RWPE2 (cell line): ENCODE measurements around the gene ARHGAP15.

ENCODE experiments used
- ATAC-seq: fragments of 200-7000 bp; cut with Tn5 transposase; 3 replicates; pipeline ENCODE4 v1.9.1; 2021; ENCODE audit warnings: low read depth
- DNase-seq: peaks from one replicate; pipeline ENCODE4 v3.0.0-alpha.2; 2020; ENCODE audit warnings: low spot score
- H3K27ac ChIP-seq: fragments of 450-650 bp; 2 replicates; pipeline ENCODE4 v1.5.1; 2017; ENCODE audit warnings: mild to moderate bottlenecking; ENCODE audit not compliant: poor library complexity, severe bottlenecking
- H3K27me3 ChIP-seq: fragments of 250-450 bp; sonication (Bioruptor Pico); 2 replicates; pipeline ENCODE4 v1.5.1; 2021; ENCODE audit warnings: mild to moderate bottlenecking, moderate library complexity; ENCODE audit not compliant: insufficient read depth, poor library complexity, severe bottlenecking
- H3K36me3 ChIP-seq: fragments of 250-450 bp; sonication (Bioruptor Pico); 2 replicates; pipeline ENCODE4 v1.5.1; 2020; ENCODE audit warnings: low read depth, mild to moderate bottlenecking, moderate library complexity
- H3K4me1 ChIP-seq: fragments of 250-450 bp; sonication (Bioruptor Pico); 2 replicates; pipeline ENCODE4 v1.5.1; 2021; ENCODE audit warnings: mild to moderate bottlenecking, moderate library complexity; ENCODE audit not compliant: insufficient read depth, poor library complexity, severe bottlenecking
- H3K4me3 ChIP-seq: fragments of 250-450 bp; sonication (Bioruptor Pico); 2 replicates; pipeline ENCODE4 v1.5.1; 2021; ENCODE audit warnings: mild to moderate bottlenecking, moderate library complexity; ENCODE audit not compliant: severe bottlenecking
- H3K9me3 ChIP-seq: fragments of 250-450 bp; sonication (Bioruptor Pico); 2 replicates; pipeline ENCODE4 v1.5.1; 2021; ENCODE audit warnings: mild to moderate bottlenecking, moderate library complexity; ENCODE audit not compliant: severe bottlenecking
- TF ChIP-seq, protein P1 (sequence below): fragments of 450-650 bp; IDR thresholded peaks from one replicate; pipeline ENCODE4 v1.5.1; 2017; ENCODE audit warnings: mild to moderate bottlenecking, moderate library complexity; ENCODE audit not compliant: poor library complexity, severe bottlenecking

ARHGAP15 gene

DNA sequence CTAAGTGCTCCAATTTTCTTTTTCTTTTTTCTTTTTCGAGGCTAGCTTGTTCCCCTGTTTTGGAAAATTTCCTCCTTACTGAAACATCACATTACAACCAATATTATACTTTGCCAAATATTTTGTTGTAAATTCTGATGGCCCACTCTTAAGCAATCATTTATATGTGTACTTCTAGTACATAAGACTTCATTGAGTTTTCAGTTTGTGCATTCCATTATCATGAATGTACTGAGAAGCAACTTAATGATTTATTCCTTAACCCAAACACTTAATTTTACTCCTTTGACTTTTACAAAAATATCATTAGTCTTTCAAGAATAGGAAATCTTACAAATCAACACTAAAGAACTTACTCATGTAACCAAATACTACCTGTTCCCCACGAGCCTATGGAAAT, 242.4 kb downstream of the ARHGAP15 start:
- H3K36me3 ChIP-seq: no peaks in the 10 kb centered on the region
- no peaks in the 10 kb centered on the region for H3K27me3 ChIP-seq
- TF ChIP-seq, protein P1, sequence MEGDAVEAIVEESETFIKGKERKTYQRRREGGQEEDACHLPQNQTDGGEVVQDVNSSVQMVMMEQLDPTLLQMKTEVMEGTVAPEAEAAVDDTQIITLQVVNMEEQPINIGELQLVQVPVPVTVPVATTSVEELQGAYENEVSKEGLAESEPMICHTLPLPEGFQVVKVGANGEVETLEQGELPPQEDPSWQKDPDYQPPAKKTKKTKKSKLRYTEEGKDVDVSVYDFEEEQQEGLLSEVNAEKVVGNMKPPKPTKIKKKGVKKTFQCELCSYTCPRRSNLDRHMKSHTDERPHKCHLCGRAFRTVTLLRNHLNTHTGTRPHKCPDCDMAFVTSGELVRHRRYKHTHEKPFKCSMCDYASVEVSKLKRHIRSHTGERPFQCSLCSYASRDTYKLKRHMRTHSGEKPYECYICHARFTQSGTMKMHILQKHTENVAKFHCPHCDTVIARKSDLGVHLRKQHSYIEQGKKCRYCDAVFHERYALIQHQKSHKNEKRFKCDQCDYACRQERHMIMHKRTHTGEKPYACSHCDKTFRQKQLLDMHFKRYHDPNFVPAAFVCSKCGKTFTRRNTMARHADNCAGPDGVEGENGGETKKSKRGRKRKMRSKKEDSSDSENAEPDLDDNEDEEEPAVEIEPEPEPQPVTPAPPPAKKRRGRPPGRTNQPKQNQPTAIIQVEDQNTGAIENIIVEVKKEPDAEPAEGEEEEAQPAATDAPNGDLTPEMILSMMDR: no peak
- H3K9me3 ChIP-seq: peaks cover 4% of the 10 kb centered on the region
- no peak overlapping the region for H3K27ac ChIP-seq
- H3K4me1 ChIP-seq: no peaks in the 10 kb centered on the region
- DNase-seq (no peak), ATAC-seq (no peak)
- no peak overlapping the region for H3K4me3 ChIP-seq

DNA sequence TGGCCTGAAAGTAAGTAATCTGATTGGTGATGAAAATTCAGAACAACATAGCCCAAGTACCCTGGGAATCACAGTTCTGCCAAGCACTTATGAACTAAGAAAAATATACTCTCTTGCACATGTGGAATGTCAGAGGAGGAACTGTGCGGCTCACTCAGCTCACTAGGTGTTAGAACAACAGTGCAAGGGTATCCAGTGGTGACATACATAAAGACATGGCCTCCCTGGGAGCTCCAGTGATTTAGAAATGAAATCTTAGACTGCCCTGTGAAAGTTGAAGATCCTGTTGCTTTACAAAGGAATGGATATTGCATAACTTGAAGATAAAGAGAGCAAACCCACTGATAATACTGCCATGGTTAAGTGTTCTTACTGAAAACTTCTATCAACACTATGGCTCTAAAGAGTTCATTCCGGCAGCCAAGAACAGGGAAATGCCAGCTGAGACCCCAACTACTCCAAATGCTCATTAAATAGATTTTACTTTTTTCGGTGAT, 246.2 kb downstream of the ARHGAP15 start:
- Histone ChIP-seq H3K27me3 (no peaks in the 10 kb centered on the region), H3K9me3 (peaks cover 4% of the 10 kb centered on the region), H3K4me1 (no peaks in the 10 kb centered on the region), H3K4me3 (no peak overlapping the region), H3K27ac (no peak overlapping the region), H3K36me3 (no peaks in the 10 kb centered on the region)
- DNase-seq (no peak), ATAC-seq (no peak)
- TF ChIP-seq, protein P1: no peak

DNA sequence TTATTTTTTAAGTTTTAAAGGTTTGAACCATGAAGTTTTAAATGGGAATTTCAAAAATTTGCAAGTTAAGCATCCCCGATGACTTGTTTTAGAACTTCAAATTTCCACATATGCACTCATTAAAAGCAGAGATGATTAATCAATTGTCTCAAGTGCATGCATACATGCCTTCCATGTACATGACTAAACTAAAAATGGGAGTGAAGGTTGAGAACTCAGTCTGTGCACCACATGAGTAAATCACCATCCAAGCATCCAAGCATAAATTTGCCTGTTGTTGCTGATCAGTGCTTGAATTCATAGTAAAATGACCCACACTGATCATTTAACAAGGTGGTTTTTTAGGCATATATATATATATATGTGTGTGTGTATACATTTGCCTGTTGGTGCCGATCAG, 249.8 kb downstream of the ARHGAP15 start:
- no peaks in the 10 kb centered on the region for H3K4me1 ChIP-seq
- H3K36me3 ChIP-seq: no peaks in the 10 kb centered on the region
- H3K27ac ChIP-seq: no peak overlapping the region
- H3K4me3 ChIP-seq: no peak overlapping the region
- ATAC-seq (no peak), DNase-seq (no peak)
- TF ChIP-seq, protein P1: no peak
- peaks cover 3% of the 10 kb centered on the region for H3K27me3 ChIP-seq
- H3K9me3 ChIP-seq: peaks cover 4% of the 10 kb centered on the region

DNA sequence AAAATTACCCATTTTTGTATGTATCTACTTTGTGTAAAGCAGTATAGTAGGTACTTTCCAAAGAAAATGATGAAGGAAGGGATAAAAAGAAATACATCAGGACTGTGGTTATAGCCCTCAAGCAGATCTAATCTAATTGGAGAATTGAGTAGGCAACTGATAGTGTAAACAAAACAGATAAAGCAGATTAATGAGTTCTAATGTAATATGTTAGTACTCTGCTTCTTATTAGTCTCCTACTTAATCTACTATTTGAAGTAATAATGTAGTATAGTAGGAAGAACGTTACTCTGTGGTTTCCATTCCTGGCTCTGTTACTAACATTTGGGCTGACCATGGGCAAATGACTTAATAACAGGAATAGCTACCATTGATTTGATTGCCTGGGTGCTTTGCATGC, 250.7 kb downstream of the ARHGAP15 start:
- Histone ChIP-seq H3K36me3 (no peaks in the 10 kb centered on the region), H3K4me3 (no peak overlapping the region), H3K9me3 (peaks cover under 1% of the 10 kb centered on the region), H3K27ac (no peak overlapping the region), H3K4me1 (no peaks in the 10 kb centered on the region), H3K27me3 (peaks cover 3% of the 10 kb centered on the region)
- TF ChIP-seq, protein P1: no peak
- DNase-seq (no peak), ATAC-seq (no peak)

DNA sequence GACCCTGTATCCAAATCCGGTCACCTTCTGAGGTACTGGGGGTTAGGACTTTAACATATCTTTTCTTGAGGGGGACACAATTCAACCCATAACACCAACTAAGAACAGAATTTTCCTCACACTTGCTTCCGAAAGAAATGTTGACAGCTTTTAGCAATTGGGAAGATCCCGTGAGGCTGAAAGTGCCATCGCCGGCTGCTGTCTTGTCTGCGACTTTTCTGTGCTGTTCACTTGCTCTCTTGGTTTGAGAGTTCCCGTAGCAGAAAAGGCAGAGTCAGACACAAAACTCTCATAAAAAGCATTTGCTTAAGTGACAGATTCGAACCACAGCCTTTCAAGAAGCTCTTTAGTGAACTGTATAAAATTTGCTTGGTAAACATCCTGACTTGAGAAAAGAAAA, 253.4 kb downstream of the ARHGAP15 start:
- H3K9me3 ChIP-seq: no peaks in the 10 kb centered on the region
- DNase-seq (no peak), ATAC-seq (no peak)
- no peaks in the 10 kb centered on the region for H3K36me3 ChIP-seq
- TF ChIP-seq, protein P1: no peak
- H3K4me1 ChIP-seq: no peaks in the 10 kb centered on the region
- no peak overlapping the region for H3K27ac ChIP-seq
- H3K4me3 ChIP-seq: no peak overlapping the region
- peaks cover 3% of the 10 kb centered on the region for H3K27me3 ChIP-seq
